ENCODE data around the gene LELP1.

LELP1 gene

DNA sequence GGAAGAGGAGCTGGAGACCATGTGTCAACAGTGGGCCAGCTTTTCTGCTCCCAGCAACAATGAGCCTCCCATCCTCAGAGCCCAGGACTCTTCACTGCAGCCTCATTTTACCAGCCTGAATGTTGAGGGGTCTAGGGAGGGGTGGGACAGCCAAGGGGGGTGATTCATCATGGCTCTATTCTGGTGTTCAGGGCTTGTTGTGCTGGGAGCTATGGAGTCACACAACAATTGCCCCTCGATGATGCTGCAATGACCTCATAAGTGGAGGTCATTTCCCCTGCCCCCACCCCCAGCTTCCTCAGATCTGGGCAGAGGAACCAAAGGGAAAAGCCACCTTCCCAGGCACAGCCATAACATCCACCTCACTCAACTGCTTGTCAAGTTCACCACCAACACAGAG, at the start of gene LELP1:
TSS of gene LELP1 (plus strand) at position 301 of the 400 bp plus-strand sequence. CDS start 1,278 bp downstream, outside the sequence.
- DNase-seq (ENCODE audit: low spot score) = no peak

DNA sequence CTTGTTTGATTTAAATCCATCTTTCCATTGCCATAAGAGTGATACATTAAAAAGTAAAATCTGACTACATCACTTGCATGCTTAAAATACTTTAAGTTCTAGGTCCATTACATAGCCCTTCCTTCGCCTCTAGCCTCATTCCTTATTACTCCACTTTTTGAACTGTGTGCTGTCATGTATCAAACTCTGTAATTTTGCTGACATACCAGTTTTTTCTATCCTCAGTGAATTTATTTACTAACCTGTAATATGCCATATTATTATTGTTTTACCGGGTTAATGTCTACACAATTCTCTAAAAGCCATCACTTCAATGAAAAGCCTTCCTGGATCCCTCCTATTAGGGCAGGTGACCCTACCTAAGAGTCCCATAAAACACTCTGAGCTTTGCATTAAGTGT, 47.7 kb upstream of the LELP1 start:
- DNase-seq (ENCODE audit: low spot score) = no peak

DNA sequence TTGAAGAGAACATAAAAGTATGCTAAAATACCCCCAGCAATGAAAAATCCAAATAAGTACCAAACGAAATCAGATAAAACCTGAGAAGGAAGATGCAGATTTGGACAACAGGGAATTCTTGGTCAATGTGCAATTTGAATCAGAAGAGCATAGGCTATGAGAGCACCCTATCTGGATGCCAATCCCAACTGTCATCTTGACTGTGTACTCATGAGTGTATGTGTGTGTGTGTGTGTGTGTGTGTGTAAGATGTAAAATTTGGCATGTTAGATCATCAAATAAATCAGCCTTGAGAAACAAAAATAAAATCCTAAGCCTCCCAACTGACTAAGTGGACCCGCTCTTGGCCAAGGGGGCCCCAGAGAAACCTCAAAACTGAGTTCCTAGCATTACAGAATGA, 34.5 kb upstream of the LELP1 start:
- no peak for DNase-seq (ENCODE audit: low spot score)

DNA sequence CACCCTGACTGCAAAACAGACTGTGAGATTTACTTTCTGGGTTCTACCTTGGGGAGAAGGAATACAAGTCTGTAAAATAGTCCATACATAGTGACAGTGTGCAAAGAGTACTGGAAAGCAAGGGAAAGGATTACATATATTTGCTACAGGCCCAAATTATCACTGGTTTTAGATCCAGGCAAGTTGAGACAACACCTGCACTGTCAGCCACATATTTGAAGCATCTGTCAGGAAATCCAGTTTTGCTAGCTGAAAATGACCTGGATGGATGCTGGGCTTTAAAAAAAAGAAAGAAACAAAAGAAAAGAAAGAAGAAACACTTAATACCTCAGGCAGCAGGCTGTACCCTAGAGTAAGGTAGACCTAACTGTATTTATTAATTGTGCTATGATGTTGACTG, 28.6 kb upstream of the LELP1 start:
- DNase-seq (ENCODE audit: low spot score) = no peak

DNA sequence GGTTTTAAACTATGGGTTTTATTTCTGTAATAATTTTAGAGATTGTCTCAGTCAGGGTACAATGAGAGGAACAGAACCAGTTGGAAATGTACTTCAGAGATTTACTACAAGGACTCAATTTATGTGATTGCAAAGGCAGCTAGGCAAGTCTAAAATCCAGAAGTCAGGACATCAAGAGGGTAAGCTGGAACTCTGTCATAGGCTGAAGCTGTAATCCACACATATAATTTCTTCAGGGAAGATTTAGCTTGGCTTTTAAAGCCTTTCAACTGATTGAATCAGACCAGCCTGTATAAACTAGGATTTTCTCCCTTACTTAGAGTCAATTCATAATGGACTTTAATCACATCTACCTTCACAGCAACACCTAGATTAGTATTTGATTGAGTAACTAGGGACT, 24.3 kb upstream of the LELP1 start:
- no peak for DNase-seq (ENCODE audit: low spot score)

DNA sequence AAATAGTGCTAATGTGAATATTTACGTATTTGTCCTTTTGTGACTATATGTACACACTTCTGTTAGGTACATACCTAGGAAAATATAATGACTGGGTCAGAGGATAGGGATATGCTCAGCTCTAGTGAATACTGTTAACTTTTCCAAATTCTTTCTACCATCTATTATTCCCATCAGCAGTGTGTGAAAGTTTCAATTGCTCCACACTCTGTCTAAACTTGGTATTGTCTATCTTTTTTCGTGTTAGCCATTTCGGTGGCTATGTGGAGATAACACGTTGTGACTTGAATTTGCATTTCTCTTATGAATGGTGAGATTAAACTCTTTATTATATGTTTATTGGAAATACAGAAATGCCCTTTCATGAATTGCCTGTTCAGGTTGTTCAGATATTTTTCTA, 22.7 kb upstream of the LELP1 start:
- DNase-seq (ENCODE audit: low spot score) = no peak

DNA sequence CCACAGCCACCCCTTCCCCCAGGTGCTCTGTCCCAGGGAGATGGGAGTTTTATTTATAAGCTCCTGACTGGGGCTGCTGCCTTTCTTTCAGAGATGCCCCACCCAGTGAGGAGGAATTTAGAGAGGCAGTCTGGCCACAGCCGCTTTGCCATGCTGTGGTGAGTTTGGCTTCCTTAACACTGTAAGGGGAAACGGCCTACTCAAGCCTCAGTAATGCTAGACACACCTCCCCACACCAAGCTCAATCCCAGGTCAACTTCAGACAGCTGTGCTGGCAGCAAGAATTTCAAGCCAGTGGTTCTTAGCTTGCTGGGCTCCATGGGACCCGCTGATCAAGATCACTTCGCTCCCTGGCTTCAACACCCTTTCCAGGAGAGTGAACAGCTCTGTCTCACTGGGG, 14.9 kb upstream of the LELP1 start:
- DNase-seq (ENCODE audit: low spot score) = peak; percentile 30

DNA sequence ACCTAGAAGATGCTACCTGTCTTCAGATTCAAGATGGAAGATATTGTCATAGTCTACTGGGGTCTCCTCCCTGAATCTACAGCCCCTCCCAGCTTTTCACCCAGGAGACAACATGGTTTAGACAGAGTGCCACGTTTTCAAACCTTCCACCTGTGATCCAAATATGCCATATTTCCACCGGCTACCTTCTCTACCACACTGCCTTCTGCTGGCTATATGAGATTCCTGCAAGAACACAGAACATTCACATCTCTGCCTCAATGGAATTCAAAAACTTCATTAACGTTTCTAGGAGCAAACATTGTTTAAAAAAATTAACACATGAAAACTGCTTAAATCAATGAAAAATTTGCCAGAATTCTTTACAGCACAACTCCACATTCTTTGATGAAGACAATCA, 12.9 kb upstream of the LELP1 start:
- DNase-seq (ENCODE audit: low spot score) = peak; percentile 14

DNA sequence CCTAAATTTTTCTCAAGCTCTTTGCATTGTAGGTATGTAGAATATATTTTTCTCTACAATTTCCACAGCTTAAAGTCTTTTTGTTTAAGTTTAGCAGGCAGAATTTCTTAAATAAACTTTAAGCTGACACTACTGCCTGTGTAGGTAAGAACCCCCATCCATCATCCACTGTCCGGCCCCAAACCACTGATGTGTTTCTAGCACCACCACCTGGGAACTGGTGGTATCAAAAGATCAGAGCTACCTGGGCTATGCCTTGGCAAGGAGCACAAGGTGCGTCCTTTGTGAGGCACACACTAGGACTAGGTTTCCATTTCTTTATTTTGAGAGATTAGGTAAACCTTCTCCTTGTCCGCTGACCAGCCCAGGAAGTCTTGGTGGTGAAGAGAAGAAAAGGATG, 10.5 kb upstream of the LELP1 start:
- DNase-seq (ENCODE audit: low spot score) = peak; percentile 26

DNA sequence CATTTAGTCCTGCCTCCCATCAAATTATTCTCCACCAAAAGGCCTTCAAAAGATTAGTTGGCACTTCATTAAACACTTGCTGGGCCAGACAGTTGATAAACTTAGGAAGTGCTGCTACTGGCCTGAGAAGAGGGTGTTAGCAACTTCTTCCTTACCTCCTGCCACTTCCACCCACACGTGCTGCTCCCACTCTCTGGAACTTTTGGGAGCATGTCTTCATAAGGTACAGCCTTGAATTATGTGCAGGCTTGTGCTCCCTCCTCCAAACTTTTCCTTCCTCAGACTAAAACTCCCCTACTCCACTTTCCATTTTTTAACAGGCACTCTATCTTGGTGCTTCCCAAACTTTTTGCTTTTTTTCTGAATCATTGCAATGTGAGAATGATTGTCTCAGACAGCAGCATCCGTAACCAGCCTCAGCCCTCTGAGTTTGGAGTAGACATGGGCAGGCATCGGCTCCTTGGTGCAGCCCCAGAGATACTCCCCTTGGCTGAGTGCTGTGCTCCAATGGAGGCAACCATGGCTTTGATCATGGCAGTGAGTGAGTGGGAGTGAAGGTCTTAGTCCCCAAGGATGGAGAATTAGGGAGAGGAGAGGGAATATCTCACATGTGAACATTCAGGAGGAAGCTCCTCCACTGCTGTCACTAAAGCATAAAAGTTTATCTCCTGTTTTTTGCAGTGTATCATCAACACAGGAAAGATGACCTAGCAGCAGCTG, 8.7 kb upstream of the LELP1 start:
- DNase-seq (ENCODE audit: low spot score) = no peak

DNA sequence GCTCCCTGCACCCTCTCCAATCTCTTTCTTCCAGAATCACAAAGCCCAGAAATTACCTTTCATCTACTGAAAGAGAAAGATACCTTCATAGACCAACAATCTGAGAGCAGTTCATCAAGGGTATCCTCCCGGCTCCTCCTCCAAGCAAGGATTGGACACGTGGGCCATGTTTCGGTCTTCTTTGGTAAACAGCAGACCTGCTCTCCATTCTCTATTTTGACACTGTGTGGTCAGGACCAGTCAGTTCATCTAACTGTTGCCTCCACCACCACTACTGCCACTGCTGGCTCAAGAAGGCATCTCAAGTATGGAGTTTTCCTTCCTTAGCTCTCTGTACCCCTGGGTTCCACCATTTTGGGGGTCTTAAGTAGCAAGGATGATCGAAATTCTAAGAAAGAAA, 8.0 kb upstream of the LELP1 start:
- DNase-seq (ENCODE audit: low spot score) = no peak

DNA sequence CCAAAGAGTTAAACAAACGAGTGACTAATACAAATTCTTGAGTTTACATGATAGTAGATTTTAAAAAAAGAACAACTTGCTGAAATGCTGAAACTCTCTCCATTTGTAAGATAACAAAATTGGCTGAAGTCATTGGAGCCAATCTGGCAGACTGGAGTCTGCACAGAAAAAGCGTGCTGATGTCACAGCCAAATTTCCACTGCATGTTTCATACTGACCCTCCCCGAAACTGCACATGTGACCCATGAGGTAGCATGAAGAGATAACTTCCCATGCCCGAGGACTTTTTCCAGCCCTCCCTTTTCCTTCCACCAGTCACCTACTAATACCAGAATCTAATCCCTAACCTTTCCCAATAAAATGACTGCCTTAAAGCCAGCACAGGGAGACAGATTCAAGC, 1.2 kb upstream of the LELP1 start:
- no peak for DNase-seq (ENCODE audit: low spot score)

DNA sequence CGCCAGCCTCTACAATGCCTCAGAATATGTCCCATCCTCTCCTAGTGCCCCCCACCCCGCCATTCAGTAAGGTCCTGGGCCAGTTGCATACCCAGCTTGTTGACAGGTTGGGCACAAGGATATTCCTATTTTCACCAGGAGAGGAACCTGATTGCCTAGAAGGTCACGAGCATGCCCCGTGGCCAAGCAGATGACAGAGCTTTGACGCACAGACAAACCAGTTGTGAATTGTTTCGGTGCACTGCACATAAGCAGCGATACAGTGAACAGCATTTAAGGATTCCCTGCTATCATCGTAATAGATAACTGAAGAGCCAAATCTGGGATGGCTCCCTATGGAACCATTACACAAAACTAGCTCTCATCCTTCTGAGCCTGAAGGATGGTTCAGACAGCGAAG, 3.4 kb downstream of the LELP1 start:
- DNase-seq (ENCODE audit: low spot score) = no peak

DNA sequence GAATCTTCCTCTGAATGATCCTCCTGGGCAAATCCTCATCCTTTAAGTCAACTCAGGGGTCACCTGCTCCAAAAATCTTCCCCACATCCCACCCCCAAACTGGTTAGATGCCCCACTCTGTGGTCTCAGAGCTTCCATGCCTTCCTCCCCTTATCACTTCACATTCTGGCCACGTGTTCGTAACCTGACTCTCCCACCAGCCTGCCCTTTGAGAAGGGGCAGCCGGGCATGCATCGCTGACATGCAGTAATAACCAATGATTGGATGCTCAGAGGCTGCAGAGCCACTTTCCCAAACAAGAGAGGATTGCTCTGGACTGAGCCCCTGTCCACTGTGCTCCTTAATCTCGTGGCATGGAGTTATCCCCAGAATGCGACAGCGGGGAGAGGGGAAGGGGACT, 7.0 kb downstream of the LELP1 start:
- DNase-seq (ENCODE audit: low spot score) = no peak

DNA sequence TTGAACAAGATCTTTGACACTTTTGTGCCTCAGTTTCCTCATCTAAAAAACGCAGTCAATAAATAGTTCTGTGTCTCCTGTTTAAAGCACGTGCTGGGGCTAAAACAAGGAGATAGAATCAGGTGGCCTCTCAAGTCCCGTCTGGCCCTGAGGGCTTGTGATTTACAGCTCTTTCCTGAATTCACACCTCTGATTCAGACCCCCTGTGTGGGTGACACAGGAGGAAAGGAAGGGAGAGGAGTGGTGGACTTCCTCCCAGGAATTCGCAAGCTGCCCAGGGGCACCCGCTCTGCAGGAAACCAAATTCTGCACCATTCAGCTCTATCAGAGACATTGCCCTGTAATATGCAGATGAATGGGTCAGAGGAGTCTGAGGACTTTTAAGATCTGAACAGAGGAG, 9.0 kb downstream of the LELP1 start:
- DNase-seq (ENCODE audit: low spot score) = no peak

DNA sequence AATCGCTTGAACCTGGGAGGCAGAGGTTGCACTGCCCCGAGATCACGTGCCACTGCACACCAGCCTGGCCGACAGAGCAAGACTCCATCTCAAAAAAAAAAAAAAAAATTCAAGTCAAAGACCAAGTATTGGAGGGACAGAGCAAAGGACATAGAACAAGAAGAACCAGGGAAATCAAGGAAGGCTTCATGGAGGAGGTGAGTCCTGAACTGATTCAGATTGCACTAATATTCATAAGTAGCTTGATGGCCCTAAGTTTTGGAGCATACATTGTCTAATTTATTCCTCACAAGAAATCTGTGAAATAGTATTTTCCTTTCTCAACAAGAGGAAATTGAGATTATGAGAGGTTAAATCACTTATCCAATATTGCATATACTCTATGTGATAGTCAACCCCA, 10.3 kb downstream of the LELP1 start:
- no peak for DNase-seq (ENCODE audit: low spot score)

DNA sequence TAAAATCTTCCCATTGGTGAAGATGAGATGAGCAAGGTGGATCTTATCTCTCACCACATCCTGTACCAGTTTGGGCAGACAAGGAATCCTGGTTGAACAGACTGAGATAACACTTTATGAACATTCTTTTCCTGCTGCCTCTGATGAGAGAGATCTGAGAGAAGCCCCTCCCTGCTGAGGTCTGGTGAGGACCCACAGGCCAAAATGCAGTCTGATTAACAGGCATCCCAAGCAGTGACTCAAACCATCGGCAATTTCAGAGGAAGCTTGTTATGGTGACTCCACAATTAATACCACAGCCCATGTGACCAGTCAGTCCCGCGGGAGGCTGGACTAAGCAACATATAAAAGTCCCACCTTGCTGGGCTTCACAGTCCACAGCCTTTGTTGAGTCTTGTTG, 14.0 kb downstream of the LELP1 start, which contains the start of gene PRR9:
TSS of gene PRR9 (plus strand) at position 373 of the 400 bp plus-strand sequence. CDS start 561 bp downstream, outside the sequence.
- DNase-seq (ENCODE audit: low spot score) = peak; percentile 34

DNA sequence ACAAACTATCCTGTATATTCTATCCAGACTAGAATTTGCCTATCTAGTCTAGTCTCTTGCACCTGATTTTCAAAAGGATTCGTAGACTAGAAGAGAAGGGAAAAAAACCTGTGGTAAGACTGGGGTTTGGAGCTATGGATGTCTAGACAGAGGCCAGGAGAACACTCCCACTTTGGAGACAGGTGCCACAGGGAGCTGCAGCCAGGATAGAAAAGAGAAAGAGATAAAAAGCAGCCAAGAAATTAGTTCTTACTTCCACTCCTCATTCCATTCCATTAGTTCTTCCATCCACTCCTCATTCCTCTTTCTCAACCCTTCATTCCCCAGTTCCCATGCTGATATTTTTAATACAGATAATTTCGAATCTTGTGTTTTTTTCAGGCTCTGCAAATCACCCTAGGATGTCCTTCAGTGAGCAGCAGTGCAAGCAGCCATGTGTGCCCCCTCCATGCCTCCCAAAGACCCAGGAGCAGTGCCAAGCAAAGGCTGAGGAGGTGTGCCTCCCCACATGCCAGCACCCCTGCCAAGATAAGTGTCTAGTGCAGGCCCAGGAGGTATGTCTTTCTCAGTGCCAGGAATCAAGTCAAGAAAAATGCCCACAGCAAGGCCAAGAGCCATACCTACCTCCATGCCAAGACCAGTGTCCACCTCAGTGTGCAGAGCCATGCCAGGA, 14.7 kb downstream of the LELP1 start:
- DNase-seq (ENCODE audit: low spot score) = no peak

DNA sequence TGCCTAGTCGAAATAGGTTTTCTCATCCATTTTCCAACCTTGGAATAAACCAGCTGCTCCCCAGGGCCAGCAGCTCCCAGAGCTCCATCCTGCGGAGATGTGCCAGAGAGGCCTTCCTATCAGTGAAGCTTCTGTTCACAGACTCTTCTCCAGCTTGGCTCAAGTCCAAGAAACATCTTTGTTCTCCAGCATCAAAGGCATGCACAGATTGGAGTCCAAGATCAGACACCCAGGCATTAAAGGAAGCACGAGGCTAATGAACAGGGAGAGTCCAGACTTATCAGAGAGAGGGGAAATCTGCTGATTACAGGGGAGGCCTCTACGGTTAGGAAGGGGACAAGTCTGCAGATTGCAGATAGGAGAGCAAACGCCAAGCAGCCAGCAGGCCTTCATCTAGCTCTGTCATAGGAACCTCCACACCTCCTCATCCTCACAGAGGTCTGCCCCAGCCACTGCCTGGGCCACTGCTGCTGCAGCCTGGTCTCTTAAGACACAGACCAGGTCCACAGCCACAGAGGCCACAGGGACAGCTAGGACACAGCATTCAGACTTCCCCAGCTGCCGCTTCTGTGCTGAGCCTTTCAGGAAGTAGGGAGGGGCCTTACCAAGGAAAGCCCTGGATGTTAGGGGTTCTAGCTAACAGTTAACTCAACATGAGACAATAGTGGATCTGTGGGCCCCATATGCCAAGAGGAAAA, 17.5 kb downstream of the LELP1 start:
- no peak for DNase-seq (ENCODE audit: low spot score)

DNA sequence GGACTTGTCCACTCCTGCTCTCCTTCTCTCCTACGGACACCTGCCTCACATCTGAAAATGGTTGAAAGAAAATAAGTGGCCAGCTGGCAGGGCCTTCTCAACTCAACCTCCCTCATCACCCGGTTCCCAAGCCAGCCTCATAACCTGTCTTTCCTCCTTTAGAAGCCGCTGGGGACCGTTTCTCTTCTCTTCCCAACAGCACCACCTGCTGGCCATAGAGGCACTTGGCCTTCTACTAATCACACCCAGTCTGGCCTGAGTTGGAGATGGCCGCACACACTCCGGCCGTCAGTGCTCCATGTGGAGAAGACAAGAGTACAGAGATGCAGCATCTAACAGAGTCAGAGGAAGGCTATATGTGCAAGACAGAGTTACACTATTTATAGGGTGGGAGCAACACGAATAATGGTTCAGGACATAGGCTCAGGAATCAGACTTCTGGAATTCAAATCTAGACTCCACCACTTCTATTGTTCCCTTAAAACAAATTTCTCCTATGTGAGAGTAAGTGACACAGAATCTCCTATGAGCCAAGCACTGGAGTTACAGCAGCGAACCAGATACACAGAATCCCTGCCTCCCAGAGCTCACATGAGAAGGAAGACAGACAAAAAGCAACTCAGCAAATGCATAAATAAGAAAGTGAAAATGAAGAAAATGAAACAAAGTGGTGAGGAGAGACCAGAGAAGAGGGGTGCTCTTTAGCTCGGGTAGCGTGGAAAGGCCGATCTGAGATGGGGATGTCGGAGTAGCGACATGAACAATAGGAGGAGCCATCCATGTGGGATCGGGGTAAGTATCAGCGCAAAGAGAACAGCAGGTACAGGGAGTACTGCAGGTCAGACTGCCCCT, 20.0 kb downstream of the LELP1 start:
- DNase-seq (ENCODE audit: low spot score) = peak; percentile 50

DNA sequence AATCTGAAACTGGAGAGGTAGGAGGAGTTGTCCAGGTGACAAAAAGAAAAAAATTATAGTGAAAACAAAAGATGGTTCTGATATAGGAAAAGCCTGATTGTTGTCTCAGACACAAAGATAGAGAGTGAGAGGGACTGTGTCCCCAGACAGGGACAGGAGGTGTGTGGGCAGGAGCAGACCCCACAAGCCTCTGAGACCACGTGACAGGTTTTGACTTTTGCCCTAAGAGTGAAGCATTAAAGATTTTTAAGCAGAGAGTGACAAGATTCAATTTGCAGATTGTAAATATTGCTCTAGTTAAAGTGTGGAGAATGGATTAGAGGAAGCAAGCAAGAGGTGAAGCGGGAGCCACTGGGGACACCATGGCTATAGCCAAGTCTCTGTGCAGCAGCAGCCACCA, 24.6 kb downstream of the LELP1 start:
- no peak for DNase-seq (ENCODE audit: low spot score)

DNA sequence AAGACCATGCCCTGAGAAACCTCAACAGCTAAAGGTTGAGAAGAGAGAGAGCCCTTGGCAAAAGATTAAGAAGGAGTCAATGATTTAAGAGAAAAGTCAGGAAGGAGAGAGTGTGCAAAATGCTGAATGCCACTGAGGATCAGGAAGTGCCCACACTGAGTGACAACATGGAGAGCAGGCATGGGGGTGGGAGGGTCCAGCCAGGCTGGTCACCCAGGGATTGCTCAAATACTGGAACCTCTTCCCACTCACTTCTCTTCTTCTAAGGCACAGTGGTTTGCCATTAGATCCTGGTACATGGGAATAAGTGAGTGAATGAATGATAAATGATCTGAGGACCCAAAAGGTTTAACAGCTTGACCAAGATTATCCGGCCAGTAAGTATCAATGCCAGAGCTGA, 25.3 kb downstream of the LELP1 start:
- no peak for DNase-seq (ENCODE audit: low spot score)

Measured in SW480 (cell line).